K562 (cell line): ENCODE data around the gene SLC35D2. TPM values are rescaled to one million over a fixed set of nuclear protein-coding genes. Genes with fewer than 3 reads are reported as not detected.

Experiments
- CBX1 ChIP-seq: sonication (generic); IDR thresholded peaks from 2 replicates; pipeline ENCODE4 v1.6.1; 2016; ENCODE audit warnings: antibody characterized with exemption, low read depth, mild to moderate bottlenecking
- CXXC5 ChIP-seq: fragments of 250-450 bp; sonication (Bioruptor Pico); IDR thresholded peaks from 2 replicates; pipeline ENCODE4 v1.8.0; 2022; ENCODE audit warnings: inconsistent platforms, mild to moderate bottlenecking, moderate library complexity
- ETV6 ChIP-seq, 3 experiments: fragments of 150-350 bp in 1 of 3; sonication (generic) in 1 of 3; formaldehyde crosslinking in 1 of 3; IDR thresholded peaks; 2 replicates each; pipeline versions ENCODE4 v1.6.1 to v1.8.0; 2014 to 2022; ENCODE audit warnings: borderline replicate concordance in 2 of 3, low read depth in 2 of 3, antibody characterized with exemption in 1 of 3, low read length in 1 of 3, mild to moderate bottlenecking in 1 of 3, missing genetic modification reagents in 1 of 3
- FOXP1 ChIP-seq: sonication (generic); formaldehyde crosslinking; IDR thresholded peaks from 2 replicates; pipeline ENCODE4 v1.8.0; 2022; ENCODE audit warnings: mild to moderate bottlenecking, missing genetic modification reagents
- HMG20B ChIP-seq: fragments of 250-450 bp; sonication (Bioruptor Pico); IDR thresholded peaks from 2 replicates; pipeline ENCODE4 v1.5.0; 2021; ENCODE audit warnings: mild to moderate bottlenecking
- LARP7 ChIP-seq: fragments of 450-650 bp; IDR thresholded peaks from 2 replicates; pipeline ENCODE4 v1.6.1; 2016
- MBD1 ChIP-seq: fragments of 250-450 bp; sonication (Bioruptor Pico); IDR thresholded peaks from 2 replicates; pipeline ENCODE4 v1.8.0; 2022; ENCODE audit warnings: inconsistent platforms
- NRF1 ChIP-seq, 2 experiments: fragments of 450-650 bp; IDR thresholded peaks in 1 of 2; conservative IDR thresholded peaks in 1 of 2; 2 replicates each; pipeline ENCODE4 v1.6.1; 2014; ENCODE audit warnings: mild to moderate bottlenecking in 2 of 2
- PRPF4 ChIP-seq: fragments of 200-400 bp; formaldehyde crosslinking; IDR thresholded peaks from one replicate; pipeline ENCODE4 v1.6.1; 2017; ENCODE audit warnings: low read length, low read depth, mild to moderate bottlenecking; ENCODE audit not compliant: insufficient read depth, poor library complexity, severe bottlenecking
- PTRF ChIP-seq: fragments of 450-650 bp; IDR thresholded peaks from 2 replicates; pipeline ENCODE4 v1.6.1; 2016; ENCODE audit warnings: mild to moderate bottlenecking, missing genetic modification characterization, missing compliant biosample characterization
- RNF2 ChIP-seq: sonication (generic); IDR thresholded peaks from 2 replicates; pipeline ENCODE4 v1.6.1; 2016
- STAT5B ChIP-seq: fragments of 250-450 bp; sonication (Bioruptor Pico); IDR thresholded peaks from 2 replicates; pipeline ENCODE4 v1.8.0; 2021; ENCODE audit warnings: mild to moderate bottlenecking, inconsistent platforms
- TGIF2 ChIP-seq: sonication (generic); formaldehyde crosslinking; IDR thresholded peaks from 2 replicates; pipeline ENCODE4 v1.8.1; 2022; ENCODE audit warnings: mild to moderate bottlenecking, missing genetic modification reagents, moderate library complexity
- YY1 ChIP-seq, 3 experiments: IDR thresholded peaks; 2 replicates each; pipeline ENCODE4 v1.6.1; 2011; ENCODE audit warnings: low read length in 2 of 3, mild to moderate bottlenecking in 2 of 3, moderate library complexity in 2 of 3, borderline replicate concordance in 1 of 3, control low read depth in 1 of 3, low read depth in 1 of 3; ENCODE audit not compliant: insufficient read depth in 3 of 3, insufficient replicate concordance in 2 of 3, control insufficient read depth in 1 of 3, insufficient read length in 1 of 3; ENCODE audit errors: extremely low read depth in 1 of 3
- ZFX ChIP-seq: sonication (generic); formaldehyde crosslinking; IDR thresholded peaks from 2 replicates; pipeline ENCODE4 v1.8.0; 2022; ENCODE audit warnings: mild to moderate bottlenecking, missing genetic modification reagents, moderate library complexity
- ZNF518B ChIP-seq: fragments of 250-450 bp; sonication (Bioruptor Pico); IDR thresholded peaks from 2 replicates; pipeline ENCODE4 v1.5.0; 2021; ENCODE audit warnings: mild to moderate bottlenecking, moderate library complexity
- ZNF584 ChIP-seq: fragments of 200-800 bp; sonication (Bioruptor generic); IDR thresholded peaks from 2 replicates; pipeline ENCODE4 v1.6.1; 2016; ENCODE audit warnings: low read depth, mild to moderate bottlenecking, missing genetic modification characterization, missing compliant biosample characterization
- ZNF644 ChIP-seq: fragments of 200-800 bp; sonication (Bioruptor generic); IDR thresholded peaks from 2 replicates; pipeline ENCODE4 v1.6.1; 2016; ENCODE audit warnings: low read depth, missing genetic modification characterization, missing compliant biosample characterization
- ZNF696 ChIP-seq: fragments of 250-450 bp; sonication (Bioruptor Pico); conservative IDR thresholded peaks from 2 replicates; pipeline ENCODE4 v1.4.0; 2020; ENCODE audit warnings: mild to moderate bottlenecking, moderate library complexity
- polyA plus RNA-seq, 8 experiments: library from polyadenylated mRNA; depleted of rRNA in 4 of 8; stranded (reverse) in 5 of 8; unstranded in 3 of 8; fragments of >200 nt; fragmentation: Nextera tagmentation in 2 of 8; fragmentation: Illumina TruSeq in 1 of 8; extraction: Ambion mirVana in 2 of 8; extraction: Trizol in 1 of 8; gene quantifications; 2 replicates each; pipeline versions ENCODE4 v1.2.1 to v1.2.3, GENCODE V29; 2011 to 2014; ENCODE audit warnings: inconsistent platforms in 1 of 8, missing spikeins in 1 of 8
- total RNA-seq, 7 experiments: library from RNA; depleted of rRNA in 6 of 7; stranded (reverse); fragments of >200 nt in 6 of 7; fragmentation: Illumina TruSeq in 2 of 7; extraction: Trizol in 2 of 7; gene quantifications; 2 replicates each; pipeline versions ENCODE4 v1.2.1 to v1.2.3, GENCODE V29; 2011 to 2021; ENCODE audit warnings: low replicate concordance in 1 of 7

SLC35D2 gene
- total and polyA plus RNA-seq, 9 of the 15 experiments (the other 6 are each of a cell fraction or from before 2014, with no cell fraction given) = 2.9 to 14.9 (median 11.7) TPM

- TF ChIP-seq RNF2 (no peak), LARP7 (no peak), PTRF (tag) (no peak), STAT5B (CRISPR knock-in tag) (no peak), PRPF4 (no peak), TGIF2 (CRISPR knock-in tag) (no peak), MBD1 (CRISPR knock-in tag) (no peak), FOXP1 (CRISPR knock-in tag) (no peak), NRF1 (conservative IDR thresholded peaks at IDR 0.05 in 1 of 2, IDR thresholded peaks at IDR 0.05 in 1 of 2) (peak; percentile 72 to 77), ZNF584 (CRISPR knock-in tag) (no peak), ETV6 (IDR thresholded peaks at IDR 0.05; ENCODE audit: borderline replicate concordance in 1 of 2, low read depth in 2 of 2, low read length in 1 of 2) (no peak), ETV6 (CRISPR knock-in tag; IDR thresholded peaks at IDR 0.05; ENCODE audit: borderline replicate concordance) (no peak), CXXC5 (peak; percentile 55), YY1 (IDR thresholded peaks at IDR 0.05; ENCODE audit: borderline replicate concordance in 1 of 3, control insufficient read depth in 1 of 3, extremely low read depth in 1 of 3, insufficient read depth in 3 of 3, insufficient read length in 1 of 3, insufficient replicate concordance in 2 of 3, low read depth in 1 of 3, low read length in 2 of 3) (no peak), ZFX (peak; percentile 23), HMG20B (CRISPR knock-in tag) (no peak), CBX1 (no peak), ZNF518B (CRISPR knock-in tag) (no peak), ZNF696 (CRISPR knock-in tag) (no peak), ZNF644 (tag) (no peak)
These were observed at the start of gene SLC35D2 (continued) for GRCh38 chr9:96383165-96383942.
